HCEC 1CT (cell line): ENCODE data around the gene OR1I1.
A peak's percentile ranks its signal among the peaks of the same experiment; 100 is the strongest.

Source experiments
- DNase-seq: peaks from one replicate; pipeline ENCODE4 v3.0.0-alpha.2; 2017

Gene OR1I1

GRCh38 chr19:15099017-15099582 is 17.1 kb downstream of the OR1I1 start:
- no peak for DNase-seq

- DNase-seq = no peak
These were observed 19.6 kb downstream of the OR1I1 start for GRCh38 chr19:15101479-15102082.

- no peak for DNase-seq
These were observed 22.0 kb downstream of the OR1I1 start for GRCh38 chr19:15104003-15104402.

- no peak for DNase-seq
These were observed 22.4 kb downstream of the OR1I1 start for GRCh38 chr19:15104411-15104810.

- DNase-seq = no peak
These were observed 23.0 kb downstream of the OR1I1 start for GRCh38 chr19:15105044-15105443.

DNA sequence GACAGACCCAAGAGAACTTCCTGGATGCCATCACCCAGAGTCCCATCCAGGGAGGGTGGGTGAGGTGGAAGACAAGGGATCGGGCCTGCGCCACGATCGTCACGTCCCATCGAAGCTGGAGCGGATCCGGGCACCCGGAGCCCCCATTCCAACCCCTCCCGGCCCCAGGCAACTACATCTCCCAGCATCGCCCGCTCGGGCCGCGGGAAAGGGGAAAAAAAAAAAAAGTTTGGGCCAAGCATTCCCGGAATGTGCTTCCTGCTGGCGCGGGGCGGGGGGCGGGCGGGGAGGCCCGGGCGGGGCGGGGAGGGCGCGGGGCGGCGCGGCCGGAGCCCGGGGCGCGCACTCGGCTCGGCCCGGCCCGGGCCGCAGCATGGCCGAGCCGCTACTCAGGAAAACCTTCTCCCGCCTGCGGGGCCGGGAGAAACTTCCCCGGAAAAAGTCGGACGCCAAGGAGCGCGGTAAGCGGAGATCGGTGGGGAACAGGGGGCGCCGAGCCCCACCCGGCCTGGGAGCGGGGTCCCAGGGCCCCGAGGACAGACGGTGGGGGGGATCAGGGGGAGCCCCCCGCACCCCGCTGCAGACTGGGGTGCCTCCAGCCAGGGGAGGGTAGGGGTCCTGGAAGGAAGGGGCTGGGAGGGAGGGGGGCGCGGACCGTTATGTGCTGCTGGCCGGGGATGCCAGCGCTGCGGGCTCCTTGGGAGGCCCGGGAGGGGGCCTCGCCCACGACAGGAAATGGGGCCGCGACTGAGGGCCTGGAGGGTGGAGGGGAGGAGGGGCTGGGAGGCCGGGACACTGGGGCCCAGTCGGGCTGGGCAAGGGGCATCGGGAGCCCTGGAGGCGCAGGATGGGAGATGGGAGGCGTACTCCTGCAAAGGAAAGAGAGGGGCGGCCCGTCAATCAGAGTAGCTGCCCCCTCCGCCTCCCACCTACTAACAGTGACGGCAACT is 25.3 kb downstream of the OR1I1 start, which contains the start of gene SYDE1:
Gene SYDE1 (plus strand): TSS at position 341 of the 950 bp plus-strand sequence. CDS start 33 bp downstream, at position 374.
- peak; percentile 57 for DNase-seq

DNA sequence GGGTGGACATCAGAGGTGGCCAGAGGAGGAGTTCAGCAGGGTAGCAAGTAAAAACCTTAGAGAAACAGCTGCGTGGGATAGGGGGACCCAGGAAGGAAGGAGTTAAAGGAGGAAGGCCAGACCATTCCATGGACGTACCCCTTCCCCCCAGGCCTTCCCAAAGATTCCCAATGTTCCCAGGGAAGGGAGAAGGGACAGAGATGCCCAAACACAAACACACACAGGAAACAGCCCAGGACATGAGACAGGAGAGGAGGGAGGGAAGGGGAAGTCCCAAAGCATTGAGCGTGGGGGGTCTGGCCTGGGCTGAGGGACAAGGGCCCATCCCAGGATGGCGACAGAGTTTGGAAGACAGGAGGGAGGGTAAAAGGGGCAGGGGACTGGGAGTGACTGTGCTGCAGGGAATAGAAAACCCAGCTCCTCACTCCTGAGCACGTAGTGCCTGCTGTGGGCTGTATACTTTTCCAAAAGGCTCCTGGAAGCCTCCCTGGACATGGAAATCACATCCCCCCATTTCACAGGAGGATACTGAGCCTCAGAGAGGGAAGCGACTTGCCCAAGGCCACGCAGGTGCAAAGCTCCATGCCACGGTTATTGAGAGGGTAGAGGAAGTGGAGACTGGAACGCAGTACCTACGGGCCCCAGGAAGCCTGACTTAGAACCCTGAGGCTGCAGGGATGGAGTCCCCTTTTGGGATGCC is 26.3 kb downstream of the OR1I1 start:
- no peak for DNase-seq

GRCh38 chr19:15108845-15109767 is 27.1 kb downstream of the OR1I1 start:
- DNase-seq = no peak

- no peak for DNase-seq
These were observed 27.9 kb downstream of the OR1I1 start for GRCh38 chr19:15109768-15110417.

GRCh38 chr19:15110418-15110815 is 28.4 kb downstream of the OR1I1 start:
- DNase-seq = no peak

- DNase-seq = no peak
These were observed 29.7 kb downstream of the OR1I1 start for GRCh38 chr19:15111758-15112157.

DNA sequence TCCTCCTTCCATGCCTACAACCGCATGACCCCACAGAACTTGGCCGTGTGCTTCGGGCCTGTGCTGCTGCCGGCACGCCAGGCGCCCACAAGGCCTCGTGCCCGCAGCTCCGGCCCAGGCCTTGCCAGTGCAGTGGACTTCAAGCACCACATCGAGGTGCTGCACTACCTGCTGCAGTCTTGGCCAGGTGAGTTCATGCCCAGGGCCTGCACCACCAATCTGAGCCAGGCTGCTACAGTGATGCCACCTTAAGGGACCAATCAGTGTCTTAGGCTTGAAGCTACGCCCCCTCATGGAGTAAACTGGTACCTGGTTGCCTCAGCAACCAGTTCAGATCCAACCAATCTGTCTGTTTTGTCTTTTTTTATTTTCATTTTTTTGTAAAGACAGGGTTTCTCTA is 30.4 kb downstream of the OR1I1 start:
- DNase-seq = no peak

DNA sequence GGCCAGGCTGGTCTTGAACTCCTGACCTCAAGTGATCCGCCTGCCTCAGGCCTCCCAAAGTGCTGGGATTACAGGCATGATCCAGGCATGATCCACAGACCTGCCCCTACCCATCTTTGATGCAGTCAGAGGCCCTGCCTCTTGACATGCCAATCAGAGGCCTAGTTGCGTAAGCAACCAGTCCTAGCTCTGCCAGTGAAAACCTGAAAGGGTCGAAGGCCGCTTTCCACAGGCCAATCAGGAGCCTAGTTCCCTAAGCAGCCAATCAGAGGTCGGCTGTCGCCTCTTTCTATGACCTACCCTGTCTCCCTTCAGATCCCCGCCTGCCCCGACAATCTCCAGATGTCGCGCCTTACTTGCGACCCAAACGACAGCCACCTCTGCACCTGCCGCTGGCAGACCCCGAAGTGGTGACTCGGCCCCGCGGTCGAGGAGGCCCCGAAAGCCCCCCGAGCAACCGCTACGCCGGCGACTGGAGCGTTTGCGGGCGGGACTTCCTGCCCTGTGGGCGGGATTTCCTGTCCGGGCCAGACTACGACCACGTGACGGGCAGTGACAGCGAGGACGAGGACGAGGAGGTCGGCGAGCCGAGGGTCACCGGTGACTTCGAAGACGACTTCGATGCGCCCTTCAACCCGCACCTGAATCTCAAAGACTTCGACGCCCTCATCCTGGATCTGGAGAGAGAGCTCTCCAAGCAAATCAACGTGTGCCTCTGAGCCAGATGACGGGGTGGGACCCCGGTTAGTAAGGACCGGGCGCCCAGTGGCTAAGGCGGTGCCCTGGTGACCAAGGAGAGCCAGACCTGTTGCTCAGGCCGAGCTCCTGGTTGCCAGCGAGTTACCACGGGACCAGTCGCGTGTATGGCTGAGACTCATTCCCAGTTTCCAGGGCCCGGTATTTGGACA is 31.5 kb downstream of the OR1I1 start:
- no peak for DNase-seq

DNA sequence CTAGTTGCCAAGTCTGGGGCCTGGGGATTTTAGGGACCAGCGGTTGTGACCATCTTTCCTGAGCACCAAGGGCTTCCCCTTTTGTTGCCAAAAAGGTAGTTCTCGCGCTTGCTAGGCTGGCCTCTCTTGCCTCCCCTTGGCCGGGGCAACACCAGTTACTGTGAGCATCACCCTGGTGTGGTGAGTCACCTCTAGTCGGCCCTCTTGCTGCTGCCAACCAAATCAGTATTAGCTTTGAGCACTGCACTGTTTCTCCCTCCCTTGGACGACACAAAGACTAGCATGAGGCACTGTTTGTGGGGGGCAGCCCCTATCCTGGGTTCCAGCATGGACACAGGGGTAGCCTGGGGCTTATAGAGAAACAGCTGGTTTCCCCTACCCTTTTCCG is 32.1 kb downstream of the OR1I1 start:
- peak; percentile 45 for DNase-seq

DNA sequence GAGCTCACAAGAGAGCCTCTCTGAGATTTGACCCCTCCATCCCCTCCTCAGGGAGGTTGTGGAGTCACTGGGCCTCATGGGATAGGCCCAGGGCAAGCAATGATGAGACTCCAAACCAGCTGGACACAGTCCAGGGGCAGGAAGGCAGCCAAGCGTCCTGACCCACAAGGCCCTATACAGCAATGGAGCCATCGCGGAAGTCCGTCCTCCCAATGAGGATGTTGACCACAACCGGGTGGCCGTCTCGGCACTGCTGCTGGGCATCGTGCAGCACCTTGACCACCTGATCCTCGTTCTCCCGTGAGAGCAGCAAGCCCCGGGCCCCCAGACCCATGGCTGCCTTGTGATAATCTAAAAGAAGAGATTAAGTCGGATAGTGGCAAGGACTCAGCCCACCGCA is 33.1 kb downstream of the OR1I1 start:
- peak; percentile 36 for DNase-seq

DNA sequence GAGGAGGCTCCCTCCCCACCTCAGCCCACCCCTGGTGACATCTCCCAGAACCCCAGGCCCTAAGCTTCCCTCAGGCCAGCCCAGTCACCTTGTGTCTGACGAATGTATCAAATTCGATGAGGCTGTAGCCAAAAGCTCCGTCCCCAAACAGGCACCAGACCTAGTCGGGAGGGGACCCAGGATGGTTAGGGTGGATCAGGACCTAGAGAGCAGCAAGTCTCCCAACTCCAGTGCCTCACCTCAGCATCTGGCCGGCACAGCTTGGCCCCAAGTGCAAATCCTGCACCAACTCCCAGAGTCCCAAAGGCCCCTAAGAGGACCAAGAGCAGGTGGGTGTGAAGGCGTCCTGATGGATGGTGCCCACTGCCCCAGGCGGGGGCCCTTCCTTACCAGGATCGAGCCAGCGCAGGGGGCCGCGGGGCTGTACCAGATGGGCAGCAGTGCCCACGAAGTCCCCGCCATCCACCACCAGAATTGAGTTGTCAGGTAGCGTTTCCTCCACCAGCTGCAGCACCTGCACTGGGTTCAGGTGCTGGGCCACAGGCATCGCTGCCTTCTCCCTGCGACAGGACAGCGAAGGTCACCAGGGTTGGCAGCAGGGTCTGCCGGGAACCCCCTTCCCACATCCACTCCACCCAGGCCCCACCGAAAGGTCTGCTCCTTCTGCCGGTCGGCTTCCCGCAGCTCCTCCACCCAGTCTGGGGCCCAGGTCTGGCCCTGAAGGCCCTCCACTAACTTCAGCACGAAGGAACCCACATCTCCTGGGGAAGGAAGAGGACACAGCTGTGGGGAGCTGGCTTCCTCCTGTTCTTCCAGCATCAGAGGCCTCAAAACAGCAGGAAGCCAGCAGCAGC is 34.0 kb downstream of the OR1I1 start:
- no peak for DNase-seq

- DNase-seq = no peak
These were observed 34.8 kb downstream of the OR1I1 start for GRCh38 chr19:15116856-15117255.

- no peak for DNase-seq
These were observed 36.2 kb downstream of the OR1I1 start for GRCh38 chr19:15118248-15118647.

DNA sequence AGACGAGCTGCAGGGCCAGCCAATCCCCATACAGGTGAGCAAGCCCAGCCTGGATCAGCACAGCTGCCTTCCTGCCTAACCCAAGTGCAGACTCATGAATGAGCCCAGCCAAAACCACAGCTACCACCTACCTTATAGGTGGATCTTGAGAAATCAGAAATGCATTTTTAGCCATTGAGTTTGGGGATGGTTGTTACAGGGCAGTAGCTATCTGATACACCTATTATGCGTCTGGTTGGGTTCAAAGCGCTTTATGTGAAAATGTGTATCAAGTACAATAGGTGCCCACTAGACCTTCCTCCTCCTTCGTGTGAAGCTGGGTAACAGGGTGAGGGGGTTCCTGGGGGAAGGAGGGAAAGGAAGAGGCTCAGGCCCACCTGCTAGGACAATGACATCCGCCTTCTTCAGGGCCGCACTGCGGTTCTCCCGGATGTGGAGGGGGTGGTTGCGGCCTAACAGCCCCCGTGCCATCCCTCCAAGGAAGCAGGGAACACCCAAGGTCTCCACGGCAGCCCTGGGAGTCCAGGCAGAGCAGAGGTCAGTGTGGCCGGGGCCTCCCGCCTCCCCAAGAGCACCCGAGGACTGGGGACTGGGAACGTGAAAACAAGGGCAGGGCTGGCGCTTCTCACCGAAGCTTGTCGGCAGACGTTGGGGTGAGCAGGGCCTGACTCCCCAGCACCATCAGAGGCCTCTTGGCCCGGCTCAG is 36.9 kb downstream of the OR1I1 start:
- no peak for DNase-seq
